CD4-positive, alpha-beta T cell treated with Interleukin-17A for 4 hours (primary cell): Measurements from ENCODE around the gene CYS1.
"Not testable (repeated sequence)": the region's sequence is repeated elsewhere in the genome, so short reads cannot be mapped to it uniquely, and the experiment has no call there.

Experiments
- DNase-seq: peaks from one replicate; pipeline ENCODE4 v3.0.0-alpha.2; 2020; ENCODE audit warnings: mixed read lengths

Gene CYS1

GRCh38 chr2:10043906-10044601, 36.2 kb downstream of the CYS1 start:
- peak; percentile 91 for DNase-seq

- DNase-seq: peak; percentile 89
Observed at GRCh38 chr2:10043256-10043905, 36.8 kb downstream of the CYS1 start, which contains the start of gene KLF11. TSS of gene KLF11 (plus strand) at chr2:10043550. CDS start at chr2:10043717, 167 bp downstream.

DNA sequence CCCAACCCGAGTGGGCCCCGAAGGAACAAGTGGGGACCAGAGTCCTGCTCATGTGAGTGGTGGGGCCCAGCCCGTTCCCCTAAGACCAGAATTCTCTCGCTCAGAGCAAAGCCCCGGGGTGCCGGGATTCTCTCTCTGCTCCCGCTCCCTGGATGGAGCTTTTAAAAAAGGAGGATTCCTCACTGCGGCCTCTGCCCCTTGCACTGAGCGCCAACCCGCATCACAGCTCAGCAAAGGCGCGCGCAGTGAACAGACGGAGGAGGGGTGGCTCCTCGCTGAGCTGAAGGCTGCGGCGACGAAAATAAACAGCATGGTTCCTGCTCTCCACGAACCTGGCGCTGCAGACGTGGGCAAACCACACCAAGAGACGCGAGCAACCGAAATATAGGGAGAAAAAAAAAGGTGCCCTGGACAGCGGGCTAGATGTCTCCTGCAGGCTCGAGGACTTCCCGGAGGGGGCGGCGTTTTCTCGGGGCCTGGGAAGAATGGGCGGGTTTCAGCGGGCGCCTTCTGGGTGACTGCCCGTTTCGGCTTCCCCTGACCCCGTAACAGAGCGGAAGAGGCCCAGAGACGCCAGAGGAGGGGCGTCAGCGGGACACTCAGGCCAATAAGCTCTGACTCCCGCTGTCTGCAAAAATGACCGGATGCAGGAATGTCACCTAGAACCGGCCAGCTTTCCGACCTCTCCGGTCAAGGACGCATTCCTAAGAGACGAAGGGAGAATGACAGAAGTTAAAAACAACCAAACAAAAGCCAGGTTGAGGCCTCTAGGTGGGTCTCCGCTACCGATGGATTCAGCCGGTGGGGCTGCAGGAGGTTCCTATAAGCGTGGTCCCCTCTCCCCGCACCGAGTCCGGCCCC, 37.7 kb downstream of the CYS1 start:
- DNase-seq: peak; percentile 47

- no peak for DNase-seq
Observed at GRCh38 chr2:10041711-10042110, 38.5 kb downstream of the CYS1 start.

- DNase-seq: no peak
Observed at GRCh38 chr2:10039658-10040410, 40.4 kb downstream of the CYS1 start.

GRCh38 chr2:10038716-10039115, 41.5 kb downstream of the CYS1 start:
- DNase-seq: no peak

DNA sequence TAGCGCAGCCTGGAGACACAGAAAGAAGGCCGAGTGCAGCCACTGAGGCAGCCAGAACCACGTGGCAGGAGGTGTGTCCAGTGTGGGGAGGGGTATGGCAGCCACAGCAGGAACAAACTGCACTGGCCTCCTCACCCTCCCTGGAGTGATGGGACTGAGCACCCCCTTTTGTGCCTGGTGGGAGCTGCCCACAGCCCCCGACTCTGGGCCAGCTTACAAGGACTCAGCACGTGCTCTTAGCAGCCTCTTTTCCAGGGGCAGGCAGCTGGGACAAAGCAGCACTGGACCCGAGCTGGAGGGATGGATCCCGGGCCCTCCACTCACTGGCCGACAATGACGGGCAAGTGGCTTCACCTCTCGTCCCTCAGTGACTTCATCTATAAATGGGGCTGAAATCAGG, 42.1 kb downstream of the CYS1 start:
- DNase-seq: no peak

- peak; percentile 53 for DNase-seq
Observed at GRCh38 chr2:10036095-10036884, 43.9 kb downstream of the CYS1 start.

DNA sequence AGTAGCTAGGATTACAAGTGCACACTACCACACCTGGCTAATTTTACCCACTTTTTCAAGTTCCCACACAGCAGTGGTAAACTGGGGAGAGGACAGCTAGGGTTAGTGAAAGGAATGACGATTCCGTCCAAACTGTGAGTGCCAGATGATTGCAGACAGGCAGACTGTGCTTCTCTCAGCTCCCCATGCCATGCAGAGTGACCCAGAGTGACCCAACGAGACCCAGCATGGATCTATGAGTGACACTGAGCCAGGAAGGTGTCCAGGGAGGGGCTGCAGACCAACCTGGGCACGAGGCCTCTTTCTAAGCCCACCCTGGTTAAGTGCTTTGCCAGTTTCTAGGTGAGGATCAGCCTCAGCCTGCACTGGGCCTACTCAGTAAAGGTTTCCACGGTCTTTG, 44.6 kb downstream of the CYS1 start:
- DNase-seq: no peak

DNA sequence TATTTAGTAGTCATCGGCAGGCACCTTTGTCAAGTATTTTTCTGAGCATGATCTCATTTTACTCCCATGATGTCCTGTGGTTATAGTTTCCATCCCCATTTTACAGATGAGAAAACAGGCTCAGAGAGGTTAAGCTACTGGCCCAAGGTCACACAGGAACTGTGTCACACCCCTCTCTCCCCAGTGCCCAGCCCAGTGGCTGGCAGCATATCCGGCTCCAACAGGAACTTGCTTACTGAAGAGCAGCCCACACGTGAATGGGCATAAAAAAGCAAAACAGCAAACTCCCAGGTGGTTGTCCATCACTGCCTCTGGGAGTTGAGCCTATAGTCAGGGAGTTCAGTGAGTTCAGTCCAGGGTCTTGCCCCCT, 45.2 kb downstream of the CYS1 start:
- no peak for DNase-seq

- DNase-seq: no peak
Observed at GRCh38 chr2:10034333-10035052, 45.7 kb downstream of the CYS1 start.

- DNase-seq: no peak
Observed at GRCh38 chr2:10033251-10034006, 46.8 kb downstream of the CYS1 start.

- DNase-seq: no peak
Observed at GRCh38 chr2:10032746-10033105, 47.5 kb downstream of the CYS1 start.

DNA sequence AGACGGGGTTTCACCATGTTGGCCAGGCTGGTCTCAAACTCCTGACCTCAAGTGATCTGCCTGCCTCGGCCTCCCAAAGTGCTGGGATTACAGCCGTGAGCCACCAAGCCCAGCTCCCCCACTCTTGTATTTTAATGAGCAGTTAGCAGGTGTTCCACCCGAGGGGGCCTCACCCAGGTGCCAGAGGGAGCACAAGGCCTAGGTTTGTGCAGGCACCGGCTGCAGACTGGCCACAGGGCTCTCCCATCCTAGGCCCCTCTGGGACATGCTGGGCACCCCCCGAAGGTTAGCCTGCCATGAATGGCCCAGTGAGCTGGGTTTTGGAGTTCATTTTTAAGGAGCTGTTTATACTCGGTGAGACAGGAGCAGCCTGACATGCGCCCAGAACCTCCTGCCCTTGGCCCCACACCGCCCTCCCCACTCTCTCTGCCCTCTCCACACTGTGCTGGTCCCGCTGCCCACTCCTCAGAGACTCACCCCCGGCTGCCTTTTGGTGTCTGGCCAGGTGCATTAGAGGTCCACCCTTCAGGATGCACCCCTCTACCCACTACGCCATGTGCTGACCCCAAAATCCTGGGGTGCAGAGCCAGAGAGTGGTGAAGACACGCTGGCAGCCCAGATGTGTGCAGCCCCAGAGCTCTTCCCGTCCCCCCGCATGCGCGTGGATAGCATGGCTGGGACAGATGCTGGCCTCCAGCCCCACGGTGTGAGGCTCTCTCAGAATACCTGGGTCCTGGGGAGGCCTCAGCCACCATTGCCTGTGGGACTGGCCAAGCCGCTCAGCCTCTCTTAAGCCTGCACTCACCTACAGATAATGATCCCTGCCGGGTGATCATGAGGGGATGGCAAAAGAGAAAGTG, 48.1 kb downstream of the CYS1 start:
- no peak for DNase-seq

DNA sequence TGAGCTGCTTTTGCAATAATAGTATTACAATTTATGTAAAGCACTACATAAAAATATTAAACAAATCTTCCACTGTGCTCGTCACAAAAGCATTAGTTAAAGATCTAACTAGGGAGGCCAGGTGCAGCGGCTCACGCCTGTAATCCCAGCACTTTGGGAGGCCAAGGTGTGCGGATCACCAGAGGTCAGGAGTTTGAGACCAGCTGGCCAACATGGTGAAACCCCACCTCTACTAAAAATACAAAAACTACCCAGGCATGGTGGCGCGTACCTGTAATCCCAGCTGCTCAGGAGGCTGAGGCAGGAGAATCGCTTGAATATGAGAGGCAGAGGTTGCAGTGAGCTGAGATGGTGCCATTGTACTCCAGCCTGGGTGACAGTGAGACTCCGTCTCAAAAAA, 49.4 kb downstream of the CYS1 start:
- DNase-seq: not testable (repeated sequence)

GRCh38 chr2:10030311-10030736, 49.9 kb downstream of the CYS1 start:
- DNase-seq: no peak

- DNase-seq: no peak
Observed at GRCh38 chr2:10029875-10030223, 50.4 kb downstream of the CYS1 start.

GRCh38 chr2:10028988-10029874, 51.0 kb downstream of the CYS1 start:
- peak; percentile 40 for DNase-seq
